ENCODE measurements around the gene C2orf42. TPM values are rescaled to one million over a fixed set of nuclear protein-coding genes. Genes with fewer than 3 reads are reported as not detected.
"Not testable (repeated sequence)": the region's sequence is repeated elsewhere in the genome, so short reads cannot be mapped to it uniquely, and the experiment has no call there.

Gene C2orf42
- total RNA-seq, 1 experiment from 2014 or later, result 15.3 TPM

DNA sequence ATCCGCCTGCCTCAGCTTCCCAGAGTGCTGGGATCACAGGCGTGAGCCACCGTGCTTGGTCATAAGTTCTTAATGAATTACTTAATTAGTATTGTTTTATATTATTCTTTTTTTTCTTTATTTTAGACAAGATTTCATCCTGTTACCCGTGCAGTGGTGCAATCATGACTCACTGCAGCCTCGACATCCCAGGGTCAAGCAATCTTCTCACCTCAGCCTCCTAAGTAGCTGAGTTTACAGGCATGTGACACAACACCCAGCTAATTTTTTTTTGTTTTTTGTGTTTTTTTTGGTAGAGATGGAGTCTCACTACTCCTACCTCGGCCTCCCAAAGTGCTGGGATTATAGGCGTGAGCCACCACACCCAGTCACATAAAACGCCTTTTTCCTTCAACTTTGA lies 17.3 kb downstream of the C2orf42 start:
- DNase-seq (ENCODE audit: low read depth), result no peak

GRCh38 chr2:70169654-70170245 lies 21.1 kb downstream of the C2orf42 start:
- not testable (repeated sequence) for DNase-seq (ENCODE audit: low read depth)

- no peak for DNase-seq (ENCODE audit: low read depth)
Measured at GRCh38 chr2:70161069-70161534, 29.7 kb downstream of the C2orf42 start.

DNA sequence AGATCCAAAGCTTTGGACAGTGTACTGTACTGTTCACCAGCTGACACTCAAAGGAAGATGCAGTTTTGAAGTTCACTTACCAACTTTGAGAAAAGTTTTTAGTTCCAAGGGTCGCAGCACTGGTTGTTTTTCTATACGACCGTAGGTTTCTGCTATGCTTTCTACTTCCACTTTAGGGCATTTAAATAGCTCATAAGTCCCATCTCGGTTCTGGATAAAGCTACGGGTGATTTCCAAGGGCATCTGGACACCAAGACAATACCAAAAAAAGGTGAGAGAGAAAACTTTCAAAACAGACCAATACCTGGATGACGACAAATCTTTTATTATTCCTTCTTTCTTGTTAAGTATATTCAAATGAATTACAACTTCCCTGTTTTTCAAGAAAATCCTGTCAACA lies 30.3 kb downstream of the C2orf42 start:
- DNase-seq (ENCODE audit: low read depth), result no peak

GRCh38 chr2:70149130-70149686 lies 41.6 kb downstream of the C2orf42 start:
- DNase-seq (ENCODE audit: low read depth), result not testable (repeated sequence)

- DNase-seq (ENCODE audit: low read depth), result not testable (repeated sequence)
Measured at GRCh38 chr2:70148211-70148760, 42.5 kb downstream of the C2orf42 start.

DNA sequence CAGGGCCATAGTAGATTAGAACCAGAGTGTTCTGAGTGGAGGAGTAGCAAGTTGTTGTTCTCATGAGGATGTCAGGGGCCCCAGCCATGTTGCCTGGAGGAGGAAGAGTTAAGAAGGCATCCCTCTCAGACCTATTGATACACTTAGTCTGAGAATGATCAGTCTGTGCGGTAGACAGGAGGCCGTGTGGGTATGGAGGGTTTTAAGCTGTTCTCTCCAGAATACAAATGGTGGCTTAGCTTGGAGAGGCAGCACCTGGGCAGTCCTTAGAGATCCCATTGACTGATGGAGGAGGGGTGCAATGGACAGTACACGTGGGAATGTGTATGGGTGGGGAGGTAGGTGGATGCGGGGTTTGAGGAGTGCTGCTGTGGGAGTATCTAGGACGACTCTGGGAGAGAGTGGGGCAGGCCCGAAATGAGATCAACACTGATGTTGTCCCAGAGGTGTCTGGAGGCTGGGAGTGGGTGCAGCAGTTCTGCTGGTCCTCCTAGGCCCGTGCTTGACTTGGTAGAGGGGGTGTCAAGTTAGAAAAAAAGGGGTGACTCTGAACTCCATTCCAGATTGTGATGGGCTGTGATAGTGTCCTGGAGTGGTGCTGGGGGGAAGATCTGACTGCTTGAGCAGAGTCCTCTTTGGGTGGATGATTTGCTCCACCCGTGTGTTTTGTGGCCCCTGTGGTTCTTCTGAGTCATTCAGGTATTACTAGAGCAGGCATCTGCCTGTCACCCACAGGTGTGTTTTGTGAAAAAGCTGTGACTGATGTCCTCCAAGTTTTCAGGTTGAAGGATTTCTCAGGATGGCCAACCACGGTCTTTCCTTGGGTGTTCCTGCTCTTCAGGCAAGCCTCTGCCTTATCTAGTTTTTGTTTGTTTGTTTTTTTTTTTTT lies 44.7 kb downstream of the C2orf42 start:
- DNase-seq (ENCODE audit: low read depth), result no peak

- DNase-seq (ENCODE audit: low read depth), result no peak
Measured at GRCh38 chr2:70145144-70145490, 45.7 kb downstream of the C2orf42 start.

DNA sequence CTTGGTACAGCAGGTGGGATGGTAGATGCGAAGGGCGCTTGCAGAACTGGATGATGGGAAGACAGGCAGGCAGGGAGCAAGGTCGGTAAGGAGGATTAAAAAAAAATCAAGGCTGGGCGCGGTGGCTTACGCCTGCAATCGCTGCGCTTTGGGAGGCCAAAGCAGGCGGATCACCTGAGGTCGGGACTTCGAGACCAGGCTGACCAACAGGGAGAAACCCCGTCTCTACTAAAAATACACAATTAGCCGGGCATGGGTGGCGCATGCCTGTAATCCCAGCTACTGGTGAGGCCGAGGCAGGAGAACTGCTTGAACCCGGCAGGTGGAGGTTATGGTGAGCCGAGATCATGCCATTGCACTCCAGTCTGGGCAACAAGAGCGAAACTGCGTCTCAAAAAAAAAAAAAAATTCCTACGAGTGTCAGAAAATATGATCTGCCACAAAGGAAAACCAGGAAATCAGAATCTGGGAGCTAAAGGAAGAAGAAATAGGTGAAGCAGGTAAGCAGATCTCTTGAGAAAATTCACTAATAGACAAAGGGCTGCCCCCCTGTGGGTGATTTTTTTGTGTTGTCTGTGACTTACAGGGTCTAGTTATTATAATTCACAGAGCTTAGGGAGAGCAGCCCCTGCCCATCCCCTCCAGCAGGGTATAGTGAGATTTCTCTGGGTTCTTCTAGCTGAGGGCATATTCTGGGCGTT lies 46.2 kb downstream of the C2orf42 start:
- no peak for DNase-seq (ENCODE audit: low read depth)

- peak; percentile 75 for DNase-seq (ENCODE audit: low read depth)
Measured at GRCh38 chr2:70143314-70144150, 47.3 kb downstream of the C2orf42 start.

DNA sequence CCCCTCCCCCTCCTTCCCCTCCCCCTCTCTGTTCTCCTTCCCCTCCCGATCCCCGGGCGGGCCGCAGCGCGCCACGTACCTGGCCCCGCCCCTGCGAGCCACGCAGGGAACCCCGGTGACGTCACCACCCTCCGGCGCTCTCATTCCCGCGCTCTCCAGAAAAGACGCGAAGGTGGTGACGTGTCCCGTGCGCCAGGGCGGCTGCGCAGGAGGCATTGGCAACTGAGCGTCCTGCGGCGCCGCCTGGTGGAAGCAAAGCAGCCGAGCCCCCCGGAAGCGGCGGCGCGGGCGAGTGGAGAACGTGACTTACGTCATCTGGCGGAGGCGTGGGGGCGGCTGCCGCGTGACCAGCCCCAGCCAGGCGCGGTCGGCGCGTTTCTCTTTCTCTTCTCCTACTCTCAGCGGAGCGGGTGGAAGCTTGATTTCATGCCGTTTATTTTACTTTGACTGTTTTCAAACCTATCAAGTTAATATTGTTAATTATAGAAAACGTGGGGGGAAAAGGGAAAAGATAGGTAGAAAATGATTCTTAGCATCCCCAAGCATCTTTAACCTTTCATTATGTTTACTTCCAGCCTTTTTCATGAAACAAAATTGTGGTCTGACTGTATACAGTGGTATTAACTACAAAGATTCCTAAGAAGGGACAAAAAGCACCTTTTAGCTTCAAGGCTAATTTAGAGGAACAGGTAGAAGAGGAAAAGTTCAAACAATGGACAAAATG lies 48.1 kb downstream of the C2orf42 start:
- peak; percentile 98 for DNase-seq (ENCODE audit: low read depth)

DNA sequence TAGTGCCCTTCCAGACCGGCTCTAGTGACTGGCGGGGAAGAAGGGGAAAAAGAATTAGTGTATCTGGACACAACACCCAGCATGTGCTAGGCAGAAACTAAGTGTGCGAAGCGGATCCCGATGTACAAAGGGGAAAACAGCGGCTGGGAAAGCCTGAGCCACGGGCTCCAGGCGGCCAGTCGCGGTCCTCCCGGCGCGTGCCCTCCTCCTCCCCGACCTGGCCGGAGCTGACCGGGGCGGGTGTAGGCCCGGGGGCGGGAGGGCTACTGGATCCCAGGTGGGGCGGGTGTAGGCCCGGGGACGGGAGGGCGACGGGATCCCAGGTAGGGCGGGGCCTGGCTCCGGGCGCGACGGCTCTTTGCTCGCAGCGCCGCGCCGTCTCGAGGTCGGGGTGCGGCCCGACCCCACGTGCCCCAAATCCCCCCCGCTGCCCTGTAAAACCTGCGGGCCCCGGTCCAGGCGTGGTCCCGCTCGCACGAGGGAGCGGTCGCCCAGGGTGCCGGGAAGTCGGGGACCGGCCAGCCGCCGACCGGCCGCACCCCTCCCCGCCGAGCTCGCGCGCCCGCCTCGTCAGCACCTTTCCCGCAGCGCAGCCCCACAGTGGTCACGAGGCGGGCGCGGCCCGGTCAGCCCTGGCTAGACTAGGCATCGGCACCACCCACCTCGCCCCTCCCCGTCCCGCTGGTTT lies 48.8 kb downstream of the C2orf42 start:
- no peak for DNase-seq (ENCODE audit: low read depth)

GRCh38 chr2:70141212-70141901 lies 49.5 kb downstream of the C2orf42 start:
- DNase-seq (ENCODE audit: low read depth), result peak; percentile 55

DNA sequence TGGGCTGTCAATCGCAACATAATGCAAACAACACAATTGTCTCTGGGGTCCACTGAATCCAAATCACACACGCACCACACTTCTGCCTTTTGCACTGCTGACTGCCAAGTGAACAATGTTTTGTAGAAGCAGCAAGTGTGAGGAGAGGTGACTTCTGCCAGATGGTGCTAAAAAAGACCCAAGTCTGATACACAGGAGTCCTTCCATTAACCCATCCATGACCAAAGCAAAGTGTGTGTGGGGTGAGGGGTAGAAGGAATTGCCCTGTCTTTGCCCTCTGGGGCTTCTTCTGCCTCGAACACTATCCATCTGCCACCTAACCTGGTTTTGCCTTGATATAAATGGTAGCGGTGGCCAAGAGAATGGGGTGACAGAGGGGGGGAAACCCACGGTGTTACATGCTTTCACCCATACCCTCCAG lies 50.0 kb downstream of the C2orf42 start:
- no peak for DNase-seq (ENCODE audit: low read depth)

- DNase-seq (ENCODE audit: low read depth), result not testable (repeated sequence)
Measured at GRCh38 chr2:70134323-70134983, 56.4 kb downstream of the C2orf42 start.

- no peak for DNase-seq (ENCODE audit: low read depth)
Measured at GRCh38 chr2:70133491-70134322, 57.1 kb downstream of the C2orf42 start.

GRCh38 chr2:70133127-70133452 lies 57.7 kb downstream of the C2orf42 start:
- no peak for DNase-seq (ENCODE audit: low read depth)
